Measurements from ENCODE around the gene CIAO2B. TPM values are rescaled to one million over a fixed set of nuclear protein-coding genes. Genes with fewer than 3 reads are reported as not detected.

The CIAO2B gene
- total RNA-seq, 1 experiment from 2014 or later = 119 TPM

- CTCF ChIA-PET = no interaction called here
- no peaks in the 10 kb centered on the region for H3K36me3 Mint-ChIP-seq (ENCODE audit: insufficient read depth, unreplicated experiment)
Observed at GRCh38 chr16:66950971-66951790, 17.0 kb upstream of the CIAO2B start.

GRCh38 chr16:66950437-66950836 is 16.2 kb upstream of the CIAO2B start:
- Mint-ChIP-seq H3K9me3 (ENCODE audit: unreplicated experiment) (peaks cover 7% of the 10 kb centered on the region), H3K4me1 (ENCODE audit: low read depth, unreplicated experiment) (peaks cover 12% of the 10 kb centered on the region), H3K36me3 (ENCODE audit: insufficient read depth, unreplicated experiment) (no peaks in the 10 kb centered on the region), H3K27me3 (ENCODE audit: insufficient read depth, unreplicated experiment) (no peaks in the 10 kb centered on the region), H3K27ac (ENCODE audit: unreplicated experiment) (no peak overlapping the region), H3K4me3 (ENCODE audit: unreplicated experiment) (no peak overlapping the region)
- no peaks in the 10 kb centered on the region for H3K36me3 ChIP-seq (ENCODE audit: control insufficient read depth, insufficient read depth, low read length)
- DNase-seq = no peak
- no peaks in the 10 kb centered on the region for H3K27me3 ChIP-seq (replicated peaks; ENCODE audit: control insufficient read depth, insufficient read depth, low read length)
- intact Hi-C loops (cut with micrococcal nuclease; ENCODE audit: unreplicated experiment) = no loop called here
- no peaks in the 10 kb centered on the region for H3K9me3 ChIP-seq
- H3K4me3 ChIP-seq (ENCODE audit: low read depth, low read length) = no peak overlapping the region
- H3K4me1 ChIP-seq = peaks cover 17% of the 10 kb centered on the region
- BruUV-seq (replicated peaks) = no TSS peak
- CTCF ChIA-PET = interaction anchor here (0.6 kb wide), 1 partner anchor 10 kb away, joined by 3 read pairs; no protein-coding TSS in a partner anchor
- POLR2A ChIA-PET = no interaction called here
- TF ChIP-seq CTCF (IDR thresholded peaks at IDR 0.05; ENCODE audit: insufficient read depth in 1 of 2, low read depth in 1 of 2, low read length in 1 of 2, severe bottlenecking in 1 of 2, unreplicated experiment in 1 of 2) = no peak

More at GRCh38 chr16:66950971-66951790, 17.0 kb upstream of the CIAO2B start:
- Mint-ChIP-seq H3K4me3 (ENCODE audit: unreplicated experiment) (no peak overlapping the region), H3K9me3 (ENCODE audit: unreplicated experiment) (peaks cover 7% of the 10 kb centered on the region), H3K27ac (ENCODE audit: unreplicated experiment) (no peak overlapping the region), H3K27me3 (ENCODE audit: insufficient read depth, unreplicated experiment) (no peaks in the 10 kb centered on the region), H3K4me1 (ENCODE audit: low read depth, unreplicated experiment) (peaks cover 15% of the 10 kb centered on the region)
- TF ChIP-seq CTCF (IDR thresholded peaks at IDR 0.05; ENCODE audit: insufficient read depth in 1 of 2, low read depth in 1 of 2, low read length in 1 of 2, severe bottlenecking in 1 of 2, unreplicated experiment in 1 of 2) = no peak
- no TSS peak for BruUV-seq (replicated peaks)
- peaks cover 17% of the 10 kb centered on the region for H3K4me1 ChIP-seq
- no peak for DNase-seq
- H3K4me3 ChIP-seq (ENCODE audit: low read depth, low read length) = no peak overlapping the region
- intact Hi-C loops (cut with micrococcal nuclease; ENCODE audit: unreplicated experiment) = no loop called here
- no peaks in the 10 kb centered on the region for H3K36me3 ChIP-seq (ENCODE audit: control insufficient read depth, insufficient read depth, low read length)
- POLR2A ChIA-PET = no interaction called here
- no peaks in the 10 kb centered on the region for H3K9me3 ChIP-seq
- no peaks in the 10 kb centered on the region for H3K27me3 ChIP-seq (replicated peaks; ENCODE audit: control insufficient read depth, insufficient read depth, low read length)

- Mint-ChIP-seq H3K36me3 (ENCODE audit: insufficient read depth, unreplicated experiment) (no peaks in the 10 kb centered on the region), H3K27me3 (ENCODE audit: insufficient read depth, unreplicated experiment) (no peaks in the 10 kb centered on the region), H3K9me3 (ENCODE audit: unreplicated experiment) (peaks cover 7% of the 10 kb centered on the region), H3K4me1 (ENCODE audit: low read depth, unreplicated experiment) (peaks cover 8% of the 10 kb centered on the region), H3K4me3 (ENCODE audit: unreplicated experiment) (no peak overlapping the region), H3K27ac (ENCODE audit: unreplicated experiment) (no peak overlapping the region)
- TF ChIP-seq CTCF (IDR thresholded peaks at IDR 0.05; ENCODE audit: insufficient read depth in 1 of 2, low read depth in 1 of 2, low read length in 1 of 2, severe bottlenecking in 1 of 2, unreplicated experiment in 1 of 2) = no peak
- Histone ChIP-seq H3K36me3 (ENCODE audit: control insufficient read depth, insufficient read depth, low read length) (no peaks in the 10 kb centered on the region), H3K4me3 (ENCODE audit: low read depth, low read length) (no peak overlapping the region), H3K27me3 (replicated peaks; ENCODE audit: control insufficient read depth, insufficient read depth, low read length) (no peaks in the 10 kb centered on the region), H3K9me3 (no peaks in the 10 kb centered on the region), H3K4me1 (peaks cover 17% of the 10 kb centered on the region)
- no TSS peak for BruUV-seq (replicated peaks)
- CTCF ChIA-PET = interaction anchor here (1.1 kb wide), 1 partner anchor 57 kb away, joined by 7 read pairs; no protein-coding TSS in a partner anchor
- intact Hi-C loops (cut with micrococcal nuclease; ENCODE audit: unreplicated experiment) = no loop called here
- DNase-seq = no peak
- POLR2A ChIA-PET = no interaction called here
Observed at GRCh38 chr16:66949472-66949871, 15.3 kb upstream of the CIAO2B start.

Measured in Caco-2 (cell line).